ENCODE data around the gene ZNF280D.
"Not testable (repeated sequence)": the region's sequence is repeated elsewhere in the genome, so short reads cannot be mapped to it uniquely, and the experiment has no call there.

Gene ZNF280D, protein sequence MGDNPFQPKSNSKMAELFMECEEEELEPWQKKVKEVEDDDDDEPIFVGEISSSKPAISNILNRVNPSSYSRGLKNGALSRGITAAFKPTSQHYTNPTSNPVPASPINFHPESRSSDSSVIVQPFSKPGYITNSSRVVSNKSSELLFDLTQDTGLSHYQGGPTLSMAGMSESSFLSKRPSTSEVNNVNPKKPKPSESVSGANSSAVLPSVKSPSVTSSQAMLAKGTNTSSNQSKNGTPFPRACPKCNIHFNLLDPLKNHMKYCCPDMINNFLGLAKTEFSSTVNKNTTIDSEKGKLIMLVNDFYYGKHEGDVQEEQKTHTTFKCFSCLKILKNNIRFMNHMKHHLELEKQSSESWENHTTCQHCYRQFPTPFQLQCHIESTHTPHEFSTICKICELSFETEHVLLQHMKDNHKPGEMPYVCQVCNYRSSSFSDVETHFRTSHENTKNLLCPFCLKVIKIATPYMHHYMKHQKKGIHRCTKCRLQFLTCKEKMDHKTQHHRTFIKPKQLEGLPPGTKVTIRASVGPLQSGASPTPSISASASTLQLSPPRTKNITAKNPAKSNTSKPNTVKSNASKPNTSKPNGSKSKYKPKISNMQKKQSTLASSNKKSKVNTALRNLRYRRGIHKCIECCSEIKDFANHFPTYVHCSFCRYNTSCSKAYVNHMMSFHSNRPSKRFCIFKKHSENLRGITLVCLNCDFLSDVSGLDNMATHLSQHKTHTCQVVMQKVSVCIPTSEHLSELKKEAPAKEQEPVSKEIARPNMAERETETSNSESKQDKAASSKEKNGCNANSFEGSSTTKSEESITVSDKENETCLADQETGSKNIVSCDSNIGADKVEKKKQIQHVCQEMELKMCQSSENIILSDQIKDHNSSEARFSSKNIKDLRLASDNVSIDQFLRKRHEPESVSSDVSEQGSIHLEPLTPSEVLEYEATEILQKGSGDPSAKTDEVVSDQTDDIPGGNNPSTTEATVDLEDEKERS

GRCh38 chr15:56733136-56734012 lies at the start of gene ZNF280D:
Gene ZNF280D, minus strand, starts transcription at chr15:56733509. Its CDS starts 26,400 bp downstream, at chr15:56707109.
- peak within 1 kb of the TSS; percentile 97 for H3K27ac ChIP-seq
- TF ChIP-seq CTCF (conservative IDR thresholded peaks at IDR 0.05): no peak

- no peak overlapping the region for H3K27ac ChIP-seq
- TF ChIP-seq CTCF (conservative IDR thresholded peaks at IDR 0.05): no peak
Observed at GRCh38 chr15:56782306-56782705, 49.0 kb upstream of the ZNF280D start.

DNA sequence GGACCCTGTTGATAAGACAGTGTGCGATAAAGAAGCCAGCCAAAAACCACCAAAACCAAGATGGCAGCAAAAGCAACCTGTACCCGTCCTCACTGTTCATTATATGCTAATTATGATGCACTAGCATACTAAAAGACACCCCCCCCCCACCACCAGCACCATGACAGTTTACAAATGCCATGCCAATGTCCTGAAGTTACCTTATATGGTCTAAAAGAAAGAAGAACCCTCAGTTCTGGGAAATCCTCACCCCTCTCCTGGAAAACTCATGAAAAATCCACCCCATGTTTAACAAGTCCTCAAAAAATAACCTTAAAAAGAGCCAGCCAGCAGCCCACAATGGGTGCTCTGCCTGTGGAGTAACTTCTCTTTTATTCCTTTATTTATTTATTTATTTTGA lies 48.4 kb upstream of the ZNF280D start:
- H3K27ac ChIP-seq: no peak overlapping the region
- TF ChIP-seq CTCF (conservative IDR thresholded peaks at IDR 0.05): no peak

DNA sequence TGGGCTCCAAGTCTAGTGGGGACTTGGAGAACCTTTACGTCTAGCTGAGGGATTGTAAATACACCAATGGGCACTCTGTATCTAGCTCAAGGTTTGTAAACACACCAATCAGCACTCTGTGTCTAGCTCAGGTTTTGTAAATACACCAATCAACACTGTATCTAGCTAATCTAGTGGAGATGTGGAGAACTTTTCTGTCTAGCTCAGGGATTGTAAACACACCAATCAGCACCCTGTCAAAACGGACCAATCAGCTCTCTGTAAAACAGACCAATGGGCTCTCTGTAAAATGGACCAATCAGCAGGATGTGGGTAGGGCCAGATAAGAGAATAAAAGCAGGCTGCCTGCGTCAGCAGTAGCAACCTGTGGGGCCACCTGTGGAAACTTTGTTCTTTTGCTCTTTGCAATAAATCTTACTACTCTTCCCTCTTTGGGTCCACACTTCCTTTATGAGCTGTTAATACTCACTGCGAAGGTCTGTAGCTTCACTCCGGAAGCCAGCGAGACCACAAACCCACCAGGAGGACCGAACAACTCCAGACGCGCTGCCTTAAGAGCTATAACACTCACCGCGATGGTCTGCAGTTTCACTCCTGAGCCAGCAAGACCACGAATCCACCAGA lies 46.9 kb upstream of the ZNF280D start:
- H3K27ac ChIP-seq: not testable (repeated sequence)

DNA sequence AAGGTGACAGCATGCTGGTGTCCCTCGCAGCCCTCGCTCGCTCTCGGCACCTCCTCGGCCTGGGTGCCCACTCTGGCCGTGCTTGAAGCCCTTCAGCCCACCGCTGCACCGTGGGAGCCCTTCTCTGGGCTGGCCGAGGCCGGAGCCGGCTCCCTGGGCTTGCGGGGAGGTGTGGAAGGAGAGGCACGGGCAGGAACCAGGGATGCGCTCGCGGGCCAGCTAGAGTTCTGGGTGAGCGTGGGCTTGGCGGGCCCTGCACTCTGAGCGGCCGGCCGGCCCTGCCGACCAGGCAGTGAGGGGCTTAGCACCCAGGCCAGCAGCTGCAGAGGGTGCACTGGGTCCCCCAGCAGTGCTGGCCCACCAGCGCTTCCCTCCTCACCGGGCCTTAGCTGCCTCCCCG lies 46.1 kb upstream of the ZNF280D start:
- H3K27ac ChIP-seq: not testable (repeated sequence)

- no peak for TF ChIP-seq CTCF (conservative IDR thresholded peaks at IDR 0.05)
Observed at GRCh38 chr15:56778761-56779160, 45.5 kb upstream of the ZNF280D start.

DNA sequence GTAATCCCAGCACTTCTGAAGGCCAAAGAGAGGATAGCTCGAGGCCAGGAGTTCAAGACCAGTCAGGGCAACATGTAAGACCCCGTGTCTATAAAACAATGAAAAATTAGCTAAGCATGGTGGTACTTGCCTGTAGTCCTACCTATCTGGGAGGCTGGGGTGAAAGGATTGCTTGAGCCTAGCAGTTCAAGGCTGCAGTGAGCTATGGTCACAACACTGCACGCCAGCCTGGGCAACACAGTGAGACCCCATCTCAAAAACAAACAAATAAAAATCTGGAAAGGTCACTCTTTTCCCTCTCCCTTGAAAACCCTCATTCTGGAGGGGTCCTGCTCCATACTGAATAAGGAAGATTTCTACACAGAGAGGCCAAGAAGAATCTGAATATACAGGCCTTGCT lies 43.5 kb upstream of the ZNF280D start:
- no peak overlapping the region for H3K27ac ChIP-seq
- no peak for TF ChIP-seq CTCF (conservative IDR thresholded peaks at IDR 0.05)

More at GRCh38 chr15:56778761-56779160, 45.5 kb upstream of the ZNF280D start:
- no peak overlapping the region for H3K27ac ChIP-seq

Data from VCaP (cell line).